ENCODE results near the gene PTPN1.
"Not testable (repeated sequence)": the region's sequence is repeated elsewhere in the genome, so short reads cannot be mapped to it uniquely, and the experiment has no call there.

PTPN1 gene

GRCh38 chr20:50592282-50593004, 82.3 kb downstream of the PTPN1 start:
- no peak for DNase-seq (ENCODE audit: low read depth)

GRCh38 chr20:50593005-50593335, 82.8 kb downstream of the PTPN1 start:
- no peak for DNase-seq (ENCODE audit: low read depth)

- no peak for DNase-seq (ENCODE audit: low read depth)
These were observed 84.0 kb downstream of the PTPN1 start for GRCh38 chr20:50594231-50594590.

GRCh38 chr20:50594591-50595432, 84.6 kb downstream of the PTPN1 start:
- DNase-seq (ENCODE audit: low read depth): no peak

GRCh38 chr20:50595433-50595895, 85.3 kb downstream of the PTPN1 start:
- DNase-seq (ENCODE audit: low read depth): no peak

- no peak for DNase-seq (ENCODE audit: low read depth)
These were observed 86.0 kb downstream of the PTPN1 start for GRCh38 chr20:50595988-50596693.

GRCh38 chr20:50596694-50597021, 86.5 kb downstream of the PTPN1 start:
- no peak for DNase-seq (ENCODE audit: low read depth)

- no peak for DNase-seq (ENCODE audit: low read depth)
These were observed 87.3 kb downstream of the PTPN1 start for GRCh38 chr20:50597406-50597969.

GRCh38 chr20:50598074-50598473, 87.9 kb downstream of the PTPN1 start:
- DNase-seq (ENCODE audit: low read depth): no peak

GRCh38 chr20:50598768-50599167, 88.6 kb downstream of the PTPN1 start:
- DNase-seq (ENCODE audit: low read depth): not testable (repeated sequence)

- no peak for DNase-seq (ENCODE audit: low read depth)
These were observed 90.2 kb downstream of the PTPN1 start for GRCh38 chr20:50600281-50600895.

GRCh38 chr20:50601511-50602431, 91.6 kb downstream of the PTPN1 start:
- DNase-seq (ENCODE audit: low read depth): no peak

- no peak for DNase-seq (ENCODE audit: low read depth)
These were observed 92.4 kb downstream of the PTPN1 start for GRCh38 chr20:50602432-50603088.

- no peak for DNase-seq (ENCODE audit: low read depth)
These were observed 94.3 kb downstream of the PTPN1 start for GRCh38 chr20:50604451-50604850.

GRCh38 chr20:50605136-50605535, 95.0 kb downstream of the PTPN1 start:
- no peak for DNase-seq (ENCODE audit: low read depth)

GRCh38 chr20:50607436-50607835, 97.3 kb downstream of the PTPN1 start:
- DNase-seq (ENCODE audit: low read depth): no peak

GRCh38 chr20:50607850-50608749, 97.9 kb downstream of the PTPN1 start:
- DNase-seq (ENCODE audit: low read depth): no peak

- no peak for DNase-seq (ENCODE audit: low read depth)
These were observed 98.5 kb downstream of the PTPN1 start for GRCh38 chr20:50608750-50609104.

GRCh38 chr20:50609438-50609989, 99.3 kb downstream of the PTPN1 start:
- DNase-seq (ENCODE audit: low read depth): no peak

Data from fibroblast of the conjunctiva (primary cell).